ENCODE results near the gene LCN10.

LCN10 gene

DNA sequence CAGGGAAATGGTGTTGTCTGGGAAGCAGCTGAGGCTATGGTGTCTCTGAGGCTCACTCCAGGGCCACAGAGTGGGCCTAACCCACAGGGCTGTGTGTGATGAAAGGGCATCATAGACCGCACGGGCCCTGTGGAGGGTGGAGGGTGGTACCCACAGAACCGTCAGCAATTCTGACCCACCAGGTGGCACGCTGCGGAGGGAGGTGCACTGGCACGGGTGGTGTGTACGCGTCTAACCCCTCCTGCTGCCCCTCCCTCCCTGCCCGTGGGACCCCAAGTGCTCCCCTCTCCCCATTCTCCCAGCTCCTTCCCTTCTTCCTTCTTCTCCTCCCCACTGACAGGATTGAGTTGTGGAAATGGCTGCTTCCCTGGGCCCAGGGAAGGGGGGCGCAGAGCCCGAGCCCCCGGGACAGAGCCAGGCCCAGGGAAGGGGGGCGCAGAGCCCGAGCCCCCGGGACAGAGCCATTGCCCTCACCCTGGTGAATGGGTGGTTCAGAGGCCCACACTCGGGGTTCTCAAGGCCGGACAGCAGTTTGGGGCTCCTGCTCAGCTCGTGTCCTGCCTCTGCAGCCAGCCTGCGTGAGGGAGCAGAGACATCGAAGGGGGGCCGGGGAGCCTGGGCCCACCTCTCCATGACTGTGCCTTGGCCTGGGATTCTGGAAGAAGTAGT is 6.8 kb downstream of the LCN10 start:
- DNase-seq, result no peak

DNA sequence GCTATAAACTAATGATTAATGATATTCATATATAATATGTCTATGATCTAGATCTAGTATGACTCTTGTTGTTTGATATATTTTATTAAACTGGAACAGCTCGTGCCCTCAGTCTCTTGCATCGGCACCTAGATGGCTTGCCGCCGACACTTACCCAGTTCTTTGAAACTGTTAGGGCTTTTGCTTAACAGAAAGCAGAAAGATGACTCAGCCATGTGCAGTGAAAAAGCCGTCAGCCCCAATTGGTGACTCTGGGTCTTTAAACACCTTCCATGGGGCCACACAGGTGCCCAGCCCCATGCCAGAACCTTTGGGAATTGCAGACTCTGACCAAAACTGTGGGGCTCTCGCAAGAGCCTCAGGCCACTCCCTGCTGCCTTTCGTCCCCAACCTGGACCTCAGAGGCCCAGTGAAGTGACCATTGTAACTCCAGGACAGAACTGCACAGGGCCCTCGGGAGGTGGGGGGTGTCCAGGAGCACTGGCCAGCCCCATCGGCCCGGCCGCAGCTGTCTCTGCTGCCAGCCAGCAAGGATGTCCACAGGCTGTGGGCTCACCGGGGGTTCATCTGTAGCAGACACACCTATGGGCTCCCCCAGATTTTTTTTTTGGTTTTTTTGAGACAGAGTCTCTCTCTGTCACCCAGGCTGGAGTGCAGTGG is 7.8 kb downstream of the LCN10 start:
- DNase-seq, result peak; percentile 59

DNA sequence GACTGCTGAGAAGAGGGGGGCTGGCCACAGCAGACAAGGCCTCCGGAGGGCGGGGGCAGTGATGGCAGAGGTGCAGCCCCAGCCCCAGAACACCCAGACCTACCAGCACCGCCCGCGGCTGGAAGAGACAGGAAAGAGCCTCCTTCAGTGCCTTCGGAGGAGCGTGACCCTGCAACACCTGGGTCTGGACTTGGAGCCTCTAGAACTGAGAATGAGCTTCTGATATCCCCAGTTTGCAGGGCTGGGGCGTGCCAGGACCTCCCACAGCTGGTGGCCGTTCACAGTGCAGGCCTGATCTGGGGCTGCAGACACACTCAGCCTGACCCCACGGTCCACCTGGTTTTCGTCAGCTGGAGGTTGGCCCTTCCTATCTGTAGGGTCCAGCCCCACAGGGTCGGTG is 9.1 kb downstream of the LCN10 start:
- no peak for DNase-seq

DNA sequence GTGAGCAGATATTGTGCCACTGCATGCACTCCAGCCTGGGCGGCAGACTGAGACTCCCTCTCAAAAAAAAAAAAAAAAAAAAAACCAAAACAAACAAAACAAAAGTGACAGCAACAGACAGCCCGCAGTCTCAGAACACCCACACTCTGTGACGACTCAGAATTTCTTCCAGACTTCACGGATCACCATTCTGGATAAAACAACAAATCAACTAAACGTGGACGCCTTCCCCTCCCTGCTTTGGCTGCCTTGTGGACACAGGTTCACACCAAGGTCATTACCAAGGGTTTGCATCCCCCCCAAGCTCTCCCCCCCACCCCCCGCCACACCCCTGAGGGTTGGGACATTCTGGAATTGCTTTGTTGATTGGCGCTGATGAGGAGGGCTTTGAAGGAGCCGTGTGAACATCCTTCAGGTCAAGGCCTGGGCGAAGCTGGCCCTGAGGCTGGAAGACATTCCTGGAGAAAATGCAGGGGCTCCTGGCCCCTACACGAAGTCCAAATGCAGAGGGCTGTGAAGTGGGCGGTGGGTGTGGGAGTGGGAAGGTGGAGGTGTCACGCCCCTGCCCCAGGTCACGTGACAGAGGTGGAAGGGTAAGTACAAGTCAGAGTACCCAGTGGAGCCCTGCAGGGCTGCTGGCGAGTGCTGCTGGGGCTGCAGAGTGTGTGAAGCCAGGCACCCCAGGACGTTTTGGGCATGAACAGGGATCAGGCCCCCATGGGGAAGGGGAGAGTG is 10.1 kb downstream of the LCN10 start:
- no peak for DNase-seq

DNA sequence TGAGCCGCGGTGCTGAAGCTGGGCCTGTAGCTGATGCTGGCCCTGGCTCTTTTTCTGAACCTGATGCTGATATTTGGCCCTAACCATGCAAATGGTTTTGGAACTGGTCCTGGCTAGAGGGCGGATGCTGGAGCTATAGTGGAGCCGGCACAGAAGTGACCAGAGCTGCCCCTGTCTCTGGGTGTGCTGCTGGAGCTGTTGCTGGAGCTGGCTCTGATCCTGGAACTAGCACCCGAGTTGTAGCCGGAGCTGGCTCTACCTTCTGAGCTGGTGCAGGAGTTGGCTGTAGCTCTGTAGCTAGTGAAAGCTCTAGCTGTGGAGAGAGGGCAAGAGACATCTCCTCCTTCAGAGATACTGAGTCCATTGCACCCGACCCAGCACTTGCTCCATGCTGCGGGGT is 12.8 kb downstream of the LCN10 start:
- no peak for DNase-seq

DNA sequence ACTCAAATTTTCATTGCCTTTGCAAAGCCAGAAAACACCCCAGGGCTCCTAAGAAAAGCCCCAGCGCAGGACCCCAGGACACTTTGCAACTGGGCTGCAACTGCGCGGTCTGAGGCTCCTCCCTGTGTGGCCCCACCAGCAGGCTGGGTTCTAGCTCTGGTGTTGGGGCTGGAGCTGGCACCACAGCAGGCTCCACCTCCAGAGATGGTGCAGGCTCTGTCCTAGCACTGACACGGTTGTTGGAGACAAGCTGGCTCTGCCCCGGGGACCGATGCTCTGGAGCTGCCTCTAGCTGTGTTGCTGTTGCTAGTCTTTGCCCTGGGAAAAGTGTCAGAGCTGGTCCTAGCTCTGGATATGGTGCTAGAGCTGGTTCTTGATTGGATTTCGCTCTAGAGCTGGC is 13.6 kb downstream of the LCN10 start:
- DNase-seq, result peak; percentile 66

DNA sequence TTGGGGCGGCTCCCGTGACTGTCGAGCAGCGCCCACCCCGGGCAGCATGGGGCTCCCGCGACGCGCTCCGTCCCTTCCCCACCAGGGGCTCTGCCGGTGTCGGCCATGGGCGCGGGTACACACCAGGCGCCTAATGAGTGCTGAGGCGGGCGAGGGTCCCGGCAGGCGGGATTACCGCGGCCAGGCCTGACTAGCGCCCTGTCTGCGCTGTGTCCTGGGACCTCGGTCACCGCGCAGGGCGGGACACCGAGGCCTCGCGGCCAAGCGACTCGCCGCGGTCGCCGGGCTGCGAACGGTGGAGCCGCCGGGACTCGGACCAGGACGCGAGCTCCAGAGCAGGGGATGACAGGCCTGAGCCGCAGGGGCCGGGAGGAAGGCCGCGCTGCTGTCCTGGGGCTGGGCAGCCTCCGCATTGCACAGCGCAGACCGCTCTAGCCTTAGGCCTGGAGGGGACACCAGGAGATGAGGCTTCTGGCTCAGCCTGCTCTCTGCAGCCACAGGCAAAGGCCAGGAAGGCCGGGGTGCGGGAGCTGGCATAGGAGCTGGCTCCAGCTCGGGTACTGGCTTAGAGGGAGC is 14.1 kb downstream of the LCN10 start:
- DNase-seq, result peak; percentile 30

DNA sequence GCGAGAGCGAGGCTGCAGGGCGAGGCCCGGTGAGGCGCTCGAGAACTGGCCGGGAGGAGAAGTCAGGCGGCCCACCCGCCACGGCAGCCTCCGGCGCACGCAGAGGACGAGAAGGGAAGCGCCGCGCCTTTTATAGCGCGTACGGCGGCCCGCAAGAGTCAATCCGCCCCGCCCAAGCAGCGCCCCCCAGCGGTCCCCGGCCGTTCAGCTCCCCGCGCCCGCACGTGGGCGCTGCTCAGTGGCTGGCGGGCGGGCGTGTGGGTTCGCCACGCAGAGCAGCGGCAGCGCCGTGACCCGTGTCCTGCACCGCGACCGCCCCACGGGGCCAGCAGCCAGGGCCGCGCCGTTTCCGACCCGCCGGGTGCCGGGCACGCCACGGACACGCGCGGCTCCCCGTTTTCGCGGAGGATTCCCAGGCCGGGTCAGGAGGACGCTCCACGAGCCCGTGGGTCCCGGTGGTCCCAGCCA is 14.6 kb downstream of the LCN10 start:
- DNase-seq, result peak; percentile 94

DNA sequence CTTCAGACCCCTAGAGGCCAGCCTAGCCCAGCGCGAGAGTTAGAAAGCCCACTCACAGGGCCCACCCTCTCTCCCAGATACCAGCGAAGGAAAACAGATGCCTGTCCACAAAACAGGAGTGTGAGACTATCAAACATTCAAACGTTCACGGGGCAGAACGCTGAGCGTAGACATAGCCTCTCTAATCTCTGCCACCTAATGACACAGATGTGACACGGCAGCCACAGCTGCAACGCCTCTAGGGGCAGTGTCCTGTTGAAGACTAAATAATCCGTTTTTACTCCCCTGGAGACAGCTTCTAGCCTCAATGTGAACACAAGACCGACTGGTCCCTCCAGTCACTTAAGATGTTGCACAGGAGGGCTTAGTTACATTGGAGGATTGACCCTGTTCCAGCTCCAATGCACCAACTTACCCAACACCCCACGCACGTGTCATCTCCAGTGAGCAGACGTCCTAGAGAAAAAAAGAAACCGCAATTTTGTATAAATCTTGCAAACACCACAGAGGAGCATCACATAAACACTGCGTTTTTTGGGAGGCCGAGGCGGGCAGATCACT is 16.0 kb downstream of the LCN10 start:
- DNase-seq, result peak; percentile 68

DNA sequence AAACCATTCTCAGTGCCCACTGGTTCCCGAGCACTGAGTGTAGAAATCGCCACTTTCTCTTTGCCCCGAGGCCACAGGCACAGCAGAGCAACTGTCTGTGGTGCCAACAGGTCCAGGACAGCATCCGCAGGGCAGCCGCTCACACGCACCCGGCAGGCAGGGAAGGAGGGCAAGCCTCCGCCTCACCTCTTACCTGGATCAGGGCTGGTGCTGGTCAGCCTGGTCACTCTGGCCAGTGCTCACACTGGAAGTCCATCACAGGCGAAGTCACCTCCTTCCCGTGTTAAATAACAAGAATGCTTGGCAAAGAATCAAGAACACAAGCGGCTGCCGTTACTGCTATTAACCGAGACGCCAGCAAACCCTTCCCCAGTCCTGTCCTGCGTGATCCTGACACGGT is 16.6 kb downstream of the LCN10 start:
- DNase-seq, result no peak

DNA sequence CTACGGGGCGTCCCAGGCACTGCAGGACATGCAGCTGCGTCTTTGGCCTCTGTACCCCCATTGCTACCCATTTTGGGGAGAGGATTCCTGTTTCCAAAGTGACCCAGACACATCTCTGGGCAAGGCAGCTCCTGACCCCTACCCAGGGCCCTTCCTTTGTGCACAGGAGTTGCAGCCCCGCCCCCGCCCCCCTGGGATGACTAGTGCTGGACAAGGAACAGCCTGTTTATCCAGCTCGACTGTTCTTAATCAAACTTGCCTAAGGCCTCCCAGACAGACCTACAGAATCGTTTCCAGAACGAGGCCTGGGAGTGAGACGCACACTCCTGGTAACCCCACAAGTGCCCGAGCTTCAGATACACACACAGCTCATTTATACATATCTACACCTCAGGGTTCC is 17.1 kb downstream of the LCN10 start:
- no peak for DNase-seq

DNA sequence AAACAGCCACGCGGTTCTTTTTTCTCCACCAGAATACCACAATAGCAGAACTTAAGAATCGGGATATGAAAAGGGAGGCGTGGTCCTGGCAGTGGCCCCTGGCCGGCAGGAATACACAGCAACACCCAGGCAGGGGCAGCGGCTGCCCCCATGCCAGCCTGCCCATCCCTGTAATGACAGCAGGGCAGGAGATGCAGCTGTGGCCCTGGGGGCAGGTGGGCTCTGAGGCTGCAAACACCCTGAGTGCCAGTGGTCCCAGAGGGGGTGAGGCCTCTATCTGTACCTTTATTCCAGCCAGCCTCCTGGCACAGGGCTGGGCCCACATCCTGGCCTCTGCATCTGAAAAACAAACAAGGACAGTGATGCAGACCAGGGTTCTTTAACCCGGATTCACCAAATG is 18.0 kb downstream of the LCN10 start:
- DNase-seq, result no peak

DNA sequence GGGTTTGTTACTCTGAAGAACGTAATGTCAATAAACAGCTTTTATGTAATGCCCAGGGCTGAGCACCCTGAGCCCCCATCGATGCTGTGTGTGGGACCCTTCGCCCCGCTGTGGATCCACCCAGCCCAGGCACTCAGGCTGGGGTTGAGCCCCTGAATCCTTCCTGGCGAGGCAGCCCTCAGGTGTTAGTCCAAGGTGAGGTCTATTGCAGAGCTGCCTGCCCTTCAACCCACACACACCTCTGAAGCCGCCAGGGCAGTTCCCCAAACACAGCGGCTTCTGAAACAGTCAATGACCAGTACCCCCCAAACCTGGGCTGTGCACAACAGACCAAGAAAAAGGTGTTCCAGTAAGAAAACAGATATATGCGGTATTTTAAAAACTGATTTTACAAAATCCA is 18.8 kb downstream of the LCN10 start:
- DNase-seq, result no peak

DNA sequence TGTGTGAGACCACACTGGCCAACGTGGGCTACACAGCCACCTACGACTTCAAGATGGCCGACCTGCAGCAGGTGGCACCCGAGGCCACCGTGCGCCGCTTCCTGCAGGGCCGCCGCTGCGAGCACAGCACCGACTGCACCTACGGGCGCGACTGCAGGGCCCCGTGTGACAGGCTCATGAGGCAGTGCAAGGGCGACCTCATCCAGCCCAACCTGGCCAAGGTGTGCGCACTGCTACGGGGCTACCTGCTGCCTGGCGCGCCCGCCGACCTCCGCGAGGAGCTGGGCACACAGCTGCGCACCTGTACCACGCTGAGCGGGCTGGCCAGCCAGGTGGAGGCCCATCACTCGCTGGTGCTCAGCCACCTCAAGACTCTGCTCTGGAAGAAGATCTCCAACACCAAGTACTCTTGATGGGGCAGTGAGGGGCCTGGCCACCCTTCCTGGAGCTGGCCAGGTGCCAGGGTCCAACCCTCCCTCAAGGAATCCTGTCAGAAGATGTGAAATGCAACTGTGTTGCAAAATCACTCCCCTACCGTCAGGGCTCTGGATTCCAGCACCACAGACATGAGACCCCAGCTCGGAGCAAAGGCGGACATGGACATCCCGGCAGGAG is 19.3 kb downstream of the LCN10 start:
- peak; percentile 29 for DNase-seq

DNA sequence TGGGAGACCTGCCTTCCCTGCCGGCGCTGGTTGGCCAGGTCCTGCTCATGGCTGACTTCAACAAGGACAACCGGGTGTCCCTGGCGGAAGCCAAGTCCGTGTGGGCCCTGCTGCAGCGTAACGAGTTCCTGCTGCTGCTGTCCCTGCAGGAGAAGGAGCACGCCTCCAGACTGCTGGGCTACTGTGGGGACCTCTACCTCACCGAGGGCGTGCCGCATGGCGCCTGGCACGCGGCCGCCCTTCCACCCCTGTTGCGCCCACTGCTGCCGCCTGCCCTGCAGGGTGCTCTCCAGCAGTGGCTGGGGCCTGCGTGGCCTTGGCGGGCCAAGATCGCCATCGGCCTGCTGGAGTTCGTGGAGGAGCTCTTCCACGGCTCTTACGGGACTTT is 19.8 kb downstream of the LCN10 start:
- peak; percentile 45 for DNase-seq

DNA sequence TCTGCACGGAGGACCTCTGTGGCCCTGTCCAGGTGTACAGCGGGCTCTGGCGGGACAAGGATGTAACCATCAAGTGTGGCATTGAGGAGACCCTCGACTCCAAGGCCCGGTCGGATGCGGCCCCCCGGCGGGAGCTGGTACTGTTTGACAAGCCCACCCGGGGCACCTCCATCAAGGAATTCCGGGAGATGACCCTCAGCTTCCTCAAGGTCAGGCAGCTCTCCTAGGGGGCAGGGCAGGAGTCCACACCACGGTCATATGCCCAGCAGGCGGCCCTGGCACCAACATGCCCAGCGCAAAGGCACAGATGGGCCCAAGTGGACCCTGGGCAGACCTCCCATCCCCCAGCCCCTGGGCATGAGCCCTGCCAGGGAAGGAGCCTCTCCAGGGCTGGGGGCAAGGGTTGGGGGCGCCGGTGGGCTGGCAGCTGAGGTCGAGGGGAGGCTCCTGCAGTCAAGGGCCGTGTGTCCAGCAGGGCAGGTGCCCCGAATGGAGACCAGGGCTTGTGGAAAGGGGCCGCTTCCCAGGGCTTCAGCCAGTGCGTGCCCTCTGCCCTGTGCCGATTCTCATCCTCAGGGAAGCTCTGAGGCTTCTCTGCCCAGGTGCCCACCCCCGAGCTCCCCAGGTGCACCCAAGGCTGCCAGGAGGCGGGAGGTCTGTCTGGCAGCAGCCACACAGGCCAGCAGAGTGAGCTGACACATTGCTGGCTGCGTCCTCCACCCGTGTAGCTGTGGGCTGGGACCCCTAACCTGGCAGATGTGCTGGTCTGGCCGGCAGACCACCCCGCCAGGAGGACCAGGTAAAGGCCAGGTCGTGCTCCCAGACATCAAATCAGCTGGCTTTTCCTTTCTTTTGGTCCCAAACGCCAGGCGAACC is 20.4 kb downstream of the LCN10 start:
- DNase-seq, result peak; percentile 45

DNA sequence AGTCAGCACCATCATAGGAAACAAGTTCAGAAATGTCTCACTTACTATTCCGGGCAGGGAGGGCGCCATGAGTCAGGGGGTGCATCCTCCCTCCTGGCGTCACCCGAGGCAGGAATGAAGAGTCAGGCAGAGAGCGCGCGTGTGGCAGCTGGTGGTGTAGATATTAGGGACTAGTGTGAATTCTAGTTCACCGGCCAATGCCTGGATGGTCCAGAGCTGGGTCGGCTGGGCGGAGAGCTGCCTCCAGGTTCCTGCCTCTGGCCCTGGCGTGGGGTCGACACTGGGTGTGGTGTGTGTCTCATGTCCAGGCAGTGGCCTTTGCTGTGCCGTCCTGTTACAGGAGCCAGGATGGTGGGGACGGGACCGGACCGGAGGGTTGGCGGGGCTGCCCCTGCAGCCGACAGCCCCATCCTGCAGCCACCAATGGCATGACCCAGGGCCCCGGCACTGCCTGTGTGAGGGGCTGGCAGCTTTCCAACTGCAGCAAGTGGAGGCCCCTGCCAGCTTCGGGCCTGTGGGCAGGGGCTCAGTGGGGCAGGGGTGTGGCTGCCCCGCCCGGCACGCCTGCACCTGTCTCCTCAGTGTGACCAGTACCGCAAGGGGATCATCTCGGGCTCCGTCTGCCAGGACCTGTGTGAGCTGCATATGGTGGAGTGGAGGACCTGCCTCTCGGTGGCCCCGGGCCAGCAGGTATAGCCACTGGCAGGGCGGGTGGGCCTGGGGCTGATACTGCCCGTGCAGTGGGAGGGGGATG is 21.2 kb downstream of the LCN10 start:
- peak; percentile 40 for DNase-seq

DNA sequence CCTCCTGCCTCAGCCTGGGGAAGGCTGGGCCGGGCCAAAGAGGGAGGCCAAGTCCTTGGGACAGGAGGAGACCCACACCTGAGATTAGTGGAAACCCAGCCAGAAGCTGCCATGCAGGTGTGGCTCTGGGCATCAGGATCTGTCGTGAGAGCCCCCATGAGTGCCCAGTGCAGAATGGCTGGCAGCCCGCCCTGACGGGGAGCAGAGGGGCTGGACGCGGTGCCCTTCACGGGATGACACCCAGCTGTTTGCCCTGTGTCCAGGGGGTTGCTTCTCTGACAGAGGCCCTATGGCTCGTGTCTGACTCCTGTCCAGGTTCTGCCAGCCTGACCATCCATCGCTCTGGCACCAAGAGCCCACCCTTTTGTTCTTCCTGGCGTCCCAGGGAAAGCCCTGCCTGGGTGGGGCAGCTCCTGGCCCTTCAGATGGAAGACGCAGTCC is 21.8 kb downstream of the LCN10 start:
- DNase-seq, result no peak

DNA sequence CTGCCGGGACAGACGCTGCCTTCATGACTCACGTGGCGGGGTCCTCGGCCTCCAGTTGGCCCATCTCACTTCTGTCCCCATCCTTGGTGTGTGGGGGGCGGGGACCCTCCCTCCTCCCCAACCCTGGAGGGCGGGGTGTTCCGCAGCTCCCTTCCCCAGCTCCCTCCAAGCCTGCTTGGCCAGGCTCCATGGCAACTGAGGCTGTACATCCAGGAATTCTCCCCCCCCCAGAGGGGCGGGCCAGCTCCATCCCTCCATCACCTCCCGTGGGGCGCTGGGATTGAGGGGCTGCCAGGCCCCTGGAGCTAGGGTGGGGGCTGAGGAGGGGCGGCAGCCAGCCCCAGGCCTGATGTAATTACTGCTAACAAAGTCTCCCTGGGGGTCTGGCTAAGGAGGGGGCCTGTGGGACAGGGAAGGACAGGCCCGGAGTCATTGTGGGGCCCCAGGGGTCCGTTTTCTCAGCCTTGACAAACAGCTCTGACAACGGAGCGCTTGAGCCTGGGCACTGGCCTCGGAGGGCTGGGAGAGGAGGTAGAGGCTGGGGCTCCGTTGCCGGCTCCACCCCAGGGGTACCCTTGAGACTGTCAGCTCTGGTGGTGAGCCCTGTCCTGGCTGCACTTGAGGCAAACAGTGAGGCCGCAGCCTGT is 22.4 kb downstream of the LCN10 start:
- DNase-seq, result no peak

DNA sequence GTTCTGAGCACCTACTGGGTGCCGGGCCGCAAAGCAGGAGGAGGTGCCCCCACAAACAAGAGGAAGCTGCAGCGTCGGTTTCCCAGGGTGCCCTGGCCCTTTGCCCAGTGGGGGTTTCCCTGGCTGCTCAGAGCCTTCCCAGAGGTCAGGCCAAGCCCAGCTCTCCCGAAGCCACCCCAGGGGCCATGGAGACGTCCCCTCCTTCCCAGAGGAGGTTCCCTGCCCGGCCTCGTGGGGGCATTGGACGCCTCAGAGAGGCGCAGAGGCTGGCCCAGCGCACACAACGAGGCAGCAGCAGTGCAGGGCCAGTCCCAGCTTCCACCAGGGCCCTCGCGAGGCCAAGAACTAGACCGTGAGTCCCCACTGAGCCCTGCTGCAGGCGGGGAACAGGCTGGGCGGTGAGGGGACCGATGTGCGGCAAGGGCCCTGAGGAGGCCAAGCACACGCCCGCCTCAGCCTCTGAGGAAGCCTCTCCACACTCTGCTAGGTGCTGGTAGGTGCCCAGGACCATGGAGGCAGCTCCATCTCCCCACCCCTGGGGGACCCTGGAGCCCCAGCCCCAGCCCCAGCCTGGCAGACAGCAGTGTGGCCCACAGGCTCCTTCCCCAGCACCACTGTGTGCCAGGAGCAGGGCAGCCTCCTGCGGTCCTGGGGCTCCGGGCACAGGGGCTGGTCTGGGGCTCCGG is 23.4 kb downstream of the LCN10 start:
- DNase-seq, result no peak

All from activated CD4-positive, alpha-beta T cell treated with anti-CD3 and anti-CD28 coated beads, Interleukin-10, Interleukin-2, amounts not matched to agents 100 ng/mL and 50 ng/mL, durations not matched to agents 16 hours and 8 hours (primary cell).